ENCODE measurements around the gene USP19. TPM values are rescaled to one million over a fixed set of nuclear protein-coding genes. Genes with fewer than 3 reads are reported as not detected.

The USP19 gene
- total and polyA plus RNA-seq, 2 of the 8 experiments (the other 6 are each of a cell fraction or from before 2014, with no cell fraction given): 46.4 to 65.8 TPM

- peak within 1 kb of the TSS; percentile 82 to 87 (median 84) for H3K4me3 ChIP-seq (ENCODE audit: extremely low read depth in 1 of 4, insufficient read depth in 2 of 4, low read depth in 3 of 4, low read length in 4 of 4)
- H2BK5ac ChIP-seq (ENCODE audit: low read depth, low read length): peak within 1 kb of the TSS; percentile 97
- 4% methylated on average over 33 of the region's 50 CpGs; no CpG with 5 or more reads in 1 of the 2 experiments for WGBS, 2 experiments (ENCODE audit: extremely low coverage in 1 of 2, insufficient coverage in 1 of 2, insufficient read length in 1 of 2, insufficient replicate concordance in 2 of 2, low coverage in 1 of 2, low lambda C conversion rate in 2 of 2, missing lambda C conversion rate in 1 of 2)
- H4K91ac ChIP-seq (replicated peaks; ENCODE audit: insufficient read length, low read length): peak within 1 kb of the TSS; percentile 48
- peaks cover 8% of the 10 kb centered on the region for H3K23me2 ChIP-seq (ENCODE audit: low read depth, low read length)
- H3K56ac ChIP-seq (replicated peaks; ENCODE audit: insufficient read length, low read depth, low read length): peak within 1 kb of the TSS; percentile 62
- POLR2A ChIA-PET (ENCODE audit: partially characterized antibody): interaction anchor here (0.6 to 27.9 kb wide), 14 partner anchors 5 to 115 kb away, joined by 3 to 508 read pairs (median 6); partner anchors contain the start of genes DALRD3, IMPDH2, LAMB2 and NDUFAF3
- peak within 1 kb of the TSS; percentile 84 for H4K5ac ChIP-seq (ENCODE audit: insufficient read length, low read depth, low read length)
- H3K9me3 ChIP-seq (ENCODE audit: insufficient read depth in 2 of 2, low read depth in 1 of 2, low read length in 1 of 2): no peaks in the 10 kb centered on the region
- peak within 1 kb of the TSS; percentile 99; the same call in 1 of the 2 replicates for H2BK15ac ChIP-seq (ENCODE audit: low read length)
- H3K14ac ChIP-seq (ENCODE audit: insufficient read length): no peak within 1 kb of the TSS
- peak within 1 kb of the TSS; percentile 85; the same call in 1 of the 2 replicates for H2AFZ ChIP-seq (ENCODE audit: low read length)
- peak within 1 kb of the TSS; percentile 33 for H3K4ac ChIP-seq (replicated peaks; ENCODE audit: insufficient read length, low read depth, low read length)
- no peak within 1 kb of the TSS for H2BK12ac ChIP-seq (ENCODE audit: low read depth, low read length)
- H3K79me2 ChIP-seq (ENCODE audit: control insufficient read depth in 1 of 2, insufficient read depth in 2 of 2, low read length in 2 of 2): peaks cover 0 to 14% of the 10 kb centered on the region in 2 experiments; a peak in 2 of 4 replicates
- H3K79me1 ChIP-seq (ENCODE audit: low read depth, low read length): no peaks in the 10 kb centered on the region; the same call in 1 of the 2 replicates
- H4K20me1 ChIP-seq (replicated peaks in 1 of 2; ENCODE audit: control insufficient read depth in 1 of 2, insufficient read depth in 2 of 2, low read length in 2 of 2): peaks cover 4 to 6% of the 10 kb centered on the region in 2 experiments
- peak within 1 kb of the TSS; percentile 93; the same call in 1 of the 2 replicates for H4K8ac ChIP-seq (ENCODE audit: extremely low read depth, insufficient read depth, low read length)
- 0 out of 2 replicates have a peak within 1 kb of the TSS, but pooled peaks have one; percentile 39 for H2AK5ac ChIP-seq (ENCODE audit: low read depth, low read length)
- H2BK120ac ChIP-seq (replicated peaks; ENCODE audit: low read depth, low read length): no peak within 1 kb of the TSS
- peaks cover 0 to 9% (median 3%) of the 10 kb centered on the region in 4 experiments; a peak in 5 of 7 replicates for H3K4me1 ChIP-seq (replicated peaks in 1 of 4; ENCODE audit: control insufficient read depth in 3 of 4, insufficient read depth in 4 of 4, low read length in 3 of 4)
- peak within 1 kb of the TSS; percentile 99 for H3K18ac ChIP-seq (ENCODE audit: extremely low read depth, low read length)
- FAIRE-seq (peak; percentile 65), DNase-seq (ENCODE audit: low read depth in 1 of 2, low spot score in 2 of 2) (peak; percentile 81 to 96)
- H3K36me3 ChIP-seq (ENCODE audit: control insufficient read depth in 2 of 4, insufficient read depth in 4 of 4, low read length in 3 of 4): peaks cover 24 to 43% (median 33%) of the 10 kb centered on the region in 4 experiments
- H3K27ac ChIP-seq (ENCODE audit: low read depth, low read length): peak within 1 kb of the TSS; percentile 96
- peak within 1 kb of the TSS; percentile 78 to 79 for H3K4me2 ChIP-seq (ENCODE audit: insufficient read depth in 1 of 2, low read depth in 2 of 2, low read length in 2 of 2)
- no peak within 1 kb of the TSS for H2BK20ac ChIP-seq (ENCODE audit: low read length)
- CTCF ChIA-PET (ENCODE audit: partially characterized antibody): interaction anchor here (1.0 to 4.5 kb wide), 5 partner anchors 9 to 84 kb away, joined by 3 to 34 read pairs (median 5); partner anchors contain the start of genes QRICH1 and USP19
- no peaks in the 10 kb centered on the region for H3K27me3 ChIP-seq (replicated peaks in 1 of 4; ENCODE audit: control insufficient read depth in 3 of 4, extremely low read depth in 1 of 4, insufficient read depth in 3 of 4, low read length in 3 of 4)
- H3K23ac ChIP-seq (ENCODE audit: insufficient read length): no peak within 1 kb of the TSS
- peak within 1 kb of the TSS; percentile 82 to 94 (median 92) for H3K9ac ChIP-seq (replicated peaks in 1 of 4; ENCODE audit: extremely low read depth in 1 of 4, low read depth in 3 of 4, low read length in 3 of 4)
- peak; percentile 93 for TF ChIP-seq TBP (IDR thresholded peaks at IDR 0.05; ENCODE audit: low read depth, low read length)
- peak; percentile 21 for TF ChIP-seq CREB1 (IDR thresholded peaks at IDR 0.05)
- peak; percentile 74 to 91 for TF ChIP-seq POLR2A (IDR thresholded peaks at IDR 0.05; ENCODE audit: control extremely low read depth in 1 of 2, low read depth in 2 of 2, low read length in 2 of 2)
- peak; percentile 72 for TF ChIP-seq MAX (IDR thresholded peaks at IDR 0.05)
- no peak for TF ChIP-seq EGR1 (IDR thresholded peaks at IDR 0.05; ENCODE audit: borderline replicate concordance, low read depth, low read length)
- no peak; the same call in 1 of the 2 replicates for TF ChIP-seq GABPA (IDR thresholded peaks at IDR 0.05; ENCODE audit: borderline replicate concordance, insufficient read depth, low read length)
- TF ChIP-seq KDM5A (IDR thresholded peaks at IDR 0.05; ENCODE audit: low read length): peak; percentile 77; the same call in 1 of the 2 replicates
- peak; percentile 52; the same call in 1 of the 2 replicates for TF ChIP-seq SP4 (IDR thresholded peaks at IDR 0.05; ENCODE audit: low read length)
- peak; percentile 36 for TF ChIP-seq ASH2L (IDR thresholded peaks at IDR 0.05; ENCODE audit: low read length)
- TF ChIP-seq SP1 (IDR thresholded peaks at IDR 0.05; ENCODE audit: low read depth, low read length): peak; percentile 74; the same call in 1 of the 2 replicates
- peak; percentile 95 for TF ChIP-seq SAP30 (IDR thresholded peaks at IDR 0.05; ENCODE audit: insufficient read depth, insufficient replicate concordance, low read length)
Observed at GRCh38 chr3:49104427-49105291, 16.0 kb downstream of the USP19 start, which contains the start of gene QARS1. TSS of gene QARS1 (minus strand) at chr3:49104757. CDS start at chr3:49104733, 24 bp downstream.
